Erythroblast (primary cell): ENCODE data around the gene CHD9NB.

Experiments
- GATA1 ChIP-seq: IDR thresholded peaks from 2 replicates; pipeline ENCODE4 v1.6.1; 2011; ENCODE audit warnings: low read depth, mild to moderate bottlenecking, control low read depth, low read length, moderate library complexity
- POLR2A ChIP-seq: IDR thresholded peaks from 2 replicates; pipeline ENCODE4 v1.6.1; 2011; ENCODE audit warnings: mild to moderate bottlenecking, low read length

DNA sequence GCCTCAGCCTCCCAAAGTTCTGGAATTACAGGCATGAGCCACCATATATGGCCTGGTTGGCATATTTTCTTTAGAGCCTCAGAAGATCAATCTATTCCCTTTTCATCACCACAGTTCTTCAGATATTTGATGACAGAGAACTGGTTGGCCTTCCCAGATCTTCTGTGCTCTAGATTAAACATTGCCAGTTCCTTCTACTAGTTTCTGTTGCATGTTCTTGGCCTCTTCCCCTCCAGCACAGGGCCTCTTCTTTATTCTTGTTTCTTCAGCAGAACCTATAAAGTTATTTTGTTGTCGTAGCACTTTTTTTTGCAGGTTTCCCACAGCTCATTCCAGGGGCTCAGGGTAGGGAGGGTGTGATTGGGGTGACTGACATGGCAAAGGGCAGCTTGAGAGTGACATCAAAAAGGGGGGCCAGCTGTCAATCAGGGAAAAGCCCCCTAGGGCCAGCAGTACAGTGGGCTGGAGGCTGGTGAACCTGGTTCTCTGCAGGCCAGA is 11.4 kb upstream of the CHD9NB start:
- TF ChIP-seq POLR2A (no peak), GATA1 (no peak)
